ENCODE data around the gene PSMD8. TPM values are rescaled to one million over a fixed set of nuclear protein-coding genes. Genes with fewer than 3 reads are reported as not detected.
"Not testable (repeated sequence)": the region's sequence is repeated elsewhere in the genome, so short reads cannot be mapped to it uniquely, and the experiment has no call there.

The PSMD8 gene
- total RNA-seq, 2 donors from 2014 or later = 403 to 603 TPM

GRCh38 chr19:38404858-38405257, 30.5 kb downstream of the PSMD8 start:
- DNase-seq (ENCODE audit: low spot score) = no peak
- no peaks in the 10 kb centered on the region for H3K9me3 ChIP-seq
- TF ChIP-seq CTCF (IDR thresholded peaks at IDR 0.05) = no peak
- peaks cover 3% of the 10 kb centered on the region for H3K36me3 ChIP-seq
- H3K4me1 ChIP-seq = peaks cover 0 to 8% of the 10 kb centered on the region in 2 donors
- H3K4me3 ChIP-seq = no peak overlapping the region
- H3K27me3 ChIP-seq = no peaks in the 10 kb centered on the region
- no peak overlapping the region for H3K27ac ChIP-seq

DNA sequence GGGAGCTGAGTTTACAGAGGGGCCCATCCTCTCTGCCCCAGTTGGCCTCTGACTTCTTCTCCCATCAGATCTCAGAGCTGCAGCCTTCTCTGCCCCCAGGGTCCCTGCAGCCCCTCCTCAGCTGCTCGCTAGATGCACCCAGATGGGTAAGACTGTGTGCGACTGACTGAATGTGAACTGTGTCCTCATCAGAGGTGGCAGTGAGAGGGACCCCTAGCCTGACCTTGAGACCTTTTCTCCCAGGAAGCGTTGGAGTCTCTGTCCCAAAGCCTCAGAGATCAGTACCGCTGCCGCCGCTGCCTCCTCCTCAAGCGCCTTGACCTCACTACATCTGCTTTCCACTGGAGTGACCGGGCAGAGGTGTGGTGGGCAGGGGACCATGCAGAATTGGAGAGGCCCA, 30.9 kb downstream of the PSMD8 start:
- Histone ChIP-seq H3K27ac (no peak overlapping the region), H3K9me3 (no peaks in the 10 kb centered on the region), H3K4me3 (no peak overlapping the region), H3K27me3 (no peaks in the 10 kb centered on the region), H3K4me1 (peaks cover 0 to 8% of the 10 kb centered on the region in 2 donors), H3K36me3 (peaks cover 3% of the 10 kb centered on the region)
- no peak for TF ChIP-seq CTCF (IDR thresholded peaks at IDR 0.05)
- DNase-seq (ENCODE audit: low spot score) = no peak

- TF ChIP-seq CTCF (IDR thresholded peaks at IDR 0.05) = no peak
- peaks cover 3% of the 10 kb centered on the region for H3K36me3 ChIP-seq
- no peak overlapping the region for H3K27ac ChIP-seq
- H3K9me3 ChIP-seq = no peaks in the 10 kb centered on the region
- DNase-seq (ENCODE audit: low spot score) = no peak
- no peaks in the 10 kb centered on the region for H3K4me1 ChIP-seq
- no peaks in the 10 kb centered on the region for H3K27me3 ChIP-seq
- no peak overlapping the region for H3K4me3 ChIP-seq
These were observed 35.3 kb downstream of the PSMD8 start for GRCh38 chr19:38409631-38410133.

DNA sequence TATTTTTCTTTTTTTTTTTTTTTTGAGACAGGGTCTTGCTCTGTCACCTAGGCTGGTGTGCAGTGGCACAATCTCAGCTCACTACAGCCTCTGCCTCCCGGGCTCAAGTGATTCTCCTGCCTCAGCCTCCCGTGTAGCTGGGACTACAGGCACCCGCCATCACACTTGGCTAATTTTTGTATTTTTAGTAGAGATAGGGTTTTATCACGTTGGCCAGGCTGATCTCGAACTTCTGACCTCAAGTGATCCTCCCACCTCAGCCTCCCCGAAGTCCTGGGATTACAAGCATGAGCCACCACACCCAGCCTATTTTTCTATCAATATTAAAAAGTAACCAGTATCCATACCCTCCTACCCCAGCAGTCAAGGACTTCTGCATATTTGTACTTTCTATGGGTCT, 36.0 kb downstream of the PSMD8 start:
- H3K27ac ChIP-seq; H3K9me3 ChIP-seq; H3K4me1 ChIP-seq; H3K4me3 ChIP-seq; H3K36me3 ChIP-seq; DNase-seq (ENCODE audit: low spot score); H3K27me3 ChIP-seq: not testable (repeated sequence)

DNA sequence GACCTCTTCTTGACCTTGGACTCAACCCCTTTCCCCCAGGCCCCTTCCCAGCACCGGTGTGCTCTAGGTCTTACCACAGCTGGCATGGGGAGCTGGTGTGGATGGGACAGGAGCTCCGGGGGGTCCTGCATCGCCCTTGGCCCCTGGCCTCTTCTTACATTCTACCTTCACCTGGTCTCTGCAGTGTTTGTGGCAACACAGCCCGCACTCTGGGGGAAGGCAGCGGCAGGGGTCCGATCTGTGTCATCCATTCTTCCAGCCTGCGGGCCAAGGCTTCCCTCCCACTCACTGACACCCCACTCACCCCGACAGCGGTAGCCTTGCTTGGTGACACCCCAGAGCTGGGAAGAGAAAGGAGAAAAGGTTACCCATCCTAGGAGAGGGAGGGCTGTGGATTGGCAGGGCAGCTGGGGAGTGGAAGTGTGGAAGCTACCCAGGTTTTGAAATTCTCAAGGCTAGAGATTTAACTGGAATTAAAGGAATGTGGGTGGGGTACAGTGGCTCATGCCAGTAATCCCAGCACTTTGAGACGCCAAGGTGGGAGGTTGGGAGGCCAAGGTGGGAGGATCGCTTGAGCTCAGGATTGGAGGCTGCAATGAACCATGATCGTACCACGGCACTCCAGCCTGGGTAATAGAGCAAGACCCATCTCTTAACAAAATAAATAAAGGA, 36.8 kb downstream of the PSMD8 start:
- H3K27me3 ChIP-seq = no peaks in the 10 kb centered on the region
- DNase-seq (ENCODE audit: low spot score) = no peak
- H3K27ac ChIP-seq = no peak overlapping the region
- no peaks in the 10 kb centered on the region for H3K9me3 ChIP-seq
- no peaks in the 10 kb centered on the region for H3K36me3 ChIP-seq
- no peak overlapping the region for H3K4me3 ChIP-seq
- TF ChIP-seq CTCF (IDR thresholded peaks at IDR 0.05) = no peak
- no peaks in the 10 kb centered on the region for H3K4me1 ChIP-seq

DNA sequence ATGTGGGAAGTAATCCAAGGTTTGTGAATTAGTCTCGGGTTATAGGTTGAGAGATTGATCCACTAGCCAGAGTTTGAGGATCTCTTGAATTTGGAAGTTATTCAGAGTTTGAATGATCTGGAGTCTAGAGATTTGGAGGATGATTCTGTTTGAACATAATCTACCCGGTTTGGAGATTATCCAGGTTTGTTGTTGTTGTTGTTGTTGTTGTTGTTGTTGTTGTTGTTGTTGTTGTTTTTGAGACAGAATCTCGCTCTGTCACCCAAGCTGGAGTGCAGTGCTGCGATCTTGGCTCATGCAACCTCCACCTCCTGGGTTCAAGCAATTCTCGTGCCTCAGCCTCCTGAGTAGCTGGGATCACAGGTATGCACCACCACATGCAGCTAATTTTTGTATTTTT, 37.5 kb downstream of the PSMD8 start:
- DNase-seq (ENCODE audit: low spot score); H3K4me1 ChIP-seq; H3K27ac ChIP-seq; H3K36me3 ChIP-seq; H3K9me3 ChIP-seq; H3K27me3 ChIP-seq; H3K4me3 ChIP-seq: not testable (repeated sequence)

DNA sequence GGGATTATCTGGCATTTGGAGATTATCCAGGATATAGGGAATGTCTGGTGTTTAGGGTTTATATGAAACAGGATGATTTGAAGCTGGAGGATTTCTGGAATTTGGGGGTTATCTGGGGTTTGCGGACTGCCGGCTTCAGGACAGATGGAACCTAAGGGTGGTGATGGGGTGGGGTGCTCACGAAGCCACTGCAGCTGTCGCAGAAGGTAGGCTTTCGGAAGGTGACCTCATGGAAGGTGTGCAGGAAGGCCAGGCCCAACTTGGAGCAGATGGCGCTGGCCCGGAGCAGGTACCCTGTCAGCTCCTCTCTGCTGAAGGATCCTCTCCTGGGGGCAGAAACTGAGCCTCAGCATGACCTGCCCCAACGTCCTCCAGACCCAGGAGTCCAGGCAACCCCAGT, 38.1 kb downstream of the PSMD8 start:
- no peaks in the 10 kb centered on the region for H3K27me3 ChIP-seq
- no peaks in the 10 kb centered on the region for H3K36me3 ChIP-seq
- H3K27ac ChIP-seq = no peak overlapping the region
- DNase-seq (ENCODE audit: low spot score) = no peak
- no peak for TF ChIP-seq CTCF (IDR thresholded peaks at IDR 0.05)
- H3K9me3 ChIP-seq = no peaks in the 10 kb centered on the region
- H3K4me1 ChIP-seq = peaks cover 0 to under 1% of the 10 kb centered on the region in 2 donors
- H3K4me3 ChIP-seq = no peak overlapping the region

All from right atrium auricular region (tissue), 2 donors.